ENCODE results near the gene GABRR3.
A peak's percentile ranks its signal among the peaks of the same experiment; 100 is the strongest.

GABRR3 gene

DNA sequence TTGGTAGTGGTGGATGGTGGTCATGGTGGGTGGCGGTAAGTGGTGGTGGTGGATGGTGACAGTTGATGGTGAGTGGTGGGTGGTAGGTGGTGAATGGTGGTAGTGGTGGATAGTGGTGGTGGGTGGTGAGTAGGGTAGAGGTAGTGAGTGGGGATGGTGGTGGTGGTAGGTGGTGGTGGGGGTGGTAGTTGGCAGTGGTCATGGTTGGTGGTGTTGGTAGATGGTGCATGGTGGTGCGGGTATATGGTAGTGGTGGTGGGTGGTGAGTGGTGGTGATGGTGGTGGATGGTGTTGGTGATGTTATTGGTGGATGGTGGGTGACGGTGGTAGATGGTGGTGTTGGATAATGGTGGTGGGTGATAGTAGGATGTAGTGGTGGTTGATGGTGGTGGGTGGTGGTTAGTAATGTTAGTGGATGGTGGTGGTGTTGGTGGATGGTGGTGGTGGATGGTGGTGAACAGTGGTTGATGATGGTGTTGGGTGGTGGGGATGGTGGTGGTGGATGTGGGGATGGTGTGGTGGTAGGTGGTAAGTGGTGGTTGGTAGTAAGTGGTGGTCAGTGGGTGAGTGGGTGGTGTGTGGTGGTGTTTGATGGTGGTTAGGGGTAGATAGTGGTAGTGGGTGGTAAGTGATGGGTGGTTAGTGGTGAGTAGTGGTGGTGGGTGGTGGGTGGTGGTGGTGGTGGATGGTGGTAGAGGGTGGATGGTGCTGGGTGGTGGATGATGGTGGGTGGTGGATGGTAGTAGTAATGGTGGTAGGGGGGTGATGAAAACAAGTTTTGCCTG lies 46.1 kb downstream of the GABRR3 start:
- DNase-seq (ENCODE audit: low spot score), result no peak

DNA sequence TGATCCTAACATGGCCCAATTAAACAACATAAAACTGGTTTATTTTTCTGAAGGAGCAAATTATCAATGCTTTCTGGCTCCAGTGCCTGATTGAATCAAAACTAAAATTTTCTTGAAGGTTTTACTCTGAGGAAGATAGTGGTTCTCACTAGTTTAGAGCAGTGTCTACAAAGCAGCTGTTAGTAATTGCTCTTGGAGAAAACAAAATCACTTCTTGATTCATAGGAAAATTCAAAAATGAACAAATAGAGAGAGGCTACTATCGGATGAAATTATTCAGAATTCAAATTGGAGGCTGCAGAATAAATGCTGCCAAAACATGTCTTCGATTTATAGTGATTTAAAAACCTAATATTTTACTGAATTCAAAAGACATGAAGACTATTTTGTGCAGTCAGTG lies 47.8 kb downstream of the GABRR3 start:
- DNase-seq (ENCODE audit: low spot score), result no peak

DNA sequence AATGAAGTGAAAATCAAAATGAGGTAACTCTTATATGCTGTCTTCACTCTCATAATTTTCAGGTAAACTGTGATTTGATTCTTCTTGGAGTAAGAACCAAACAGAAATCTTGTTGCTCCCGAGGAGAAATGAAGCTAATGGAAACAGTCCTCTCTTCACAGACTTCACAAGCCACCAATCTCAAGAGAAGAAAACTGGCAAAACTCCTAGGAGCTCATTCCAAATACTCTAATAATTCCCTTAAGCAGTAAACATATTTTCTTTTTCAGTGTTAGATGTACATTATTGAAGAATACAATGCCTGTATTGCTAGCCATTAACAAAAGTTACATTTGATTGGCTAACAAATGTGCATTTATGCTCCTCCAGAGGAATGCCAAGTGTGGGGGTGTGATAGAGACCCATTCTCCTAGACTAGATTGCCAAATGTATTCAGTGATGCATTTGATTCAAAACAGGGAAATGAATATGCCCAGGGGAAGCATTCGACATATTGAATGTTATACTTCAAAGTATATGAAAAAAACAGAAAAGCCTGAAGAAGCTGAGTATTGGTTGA lies 51.1 kb downstream of the GABRR3 start:
- no peak for DNase-seq (ENCODE audit: low spot score)

DNA sequence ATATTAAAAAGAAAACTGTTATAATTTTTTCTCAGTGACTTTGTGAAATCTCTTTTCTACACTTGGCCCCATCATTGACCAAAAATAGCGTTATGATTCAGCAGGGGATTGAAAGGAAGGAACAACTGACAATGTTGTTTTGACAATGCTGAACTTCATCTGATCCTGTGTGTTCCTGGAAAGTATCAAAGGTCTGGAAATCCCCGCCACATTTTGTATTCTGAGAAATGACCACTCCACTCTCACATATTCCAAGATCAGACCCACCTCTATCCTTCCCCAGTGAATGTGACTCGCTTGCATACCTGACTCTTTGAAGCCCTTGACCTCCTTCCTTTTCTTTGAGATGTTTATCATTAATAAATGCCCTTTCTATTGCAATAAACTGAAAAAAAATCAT lies 53.2 kb downstream of the GABRR3 start:
- DNase-seq (ENCODE audit: low spot score), result no peak

DNA sequence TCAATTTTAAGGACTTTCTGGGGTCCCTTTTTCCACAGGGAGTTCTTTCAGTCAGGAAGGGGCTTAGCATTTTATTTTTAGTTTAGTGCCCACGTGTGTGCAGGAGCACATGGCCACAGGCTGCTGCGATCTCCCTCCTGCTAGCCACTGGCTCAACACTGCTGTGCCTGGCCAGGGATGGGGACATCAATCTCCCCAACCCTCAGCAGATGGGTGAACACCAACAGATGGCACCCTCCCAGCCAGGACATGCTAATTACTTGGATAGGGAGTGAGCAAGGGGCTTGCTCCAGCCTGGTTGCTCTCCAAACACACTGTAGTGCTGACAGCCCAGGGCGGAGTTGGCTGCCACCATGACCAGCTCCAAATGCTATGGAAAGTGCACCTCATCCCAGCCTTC lies 55.5 kb downstream of the GABRR3 start:
- peak; percentile 62 for DNase-seq (ENCODE audit: low spot score)

DNA sequence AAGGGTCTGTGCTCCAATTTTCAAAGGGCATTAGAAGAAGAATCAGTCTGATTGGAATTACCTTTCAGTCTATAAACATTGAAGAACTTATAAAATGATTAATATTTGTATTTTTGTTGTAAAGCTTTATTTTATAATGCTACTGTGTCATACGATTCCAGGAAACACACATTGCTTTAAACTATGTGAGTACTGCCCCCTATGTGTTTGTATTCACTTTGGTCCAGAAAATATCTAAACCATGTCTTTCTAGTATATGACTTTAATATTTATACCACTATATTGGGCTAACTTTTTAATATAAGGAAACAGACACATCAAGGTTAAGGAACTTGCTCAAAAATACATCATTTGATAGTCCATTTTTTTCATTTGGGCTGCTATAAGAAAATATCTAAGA lies 59.6 kb downstream of the GABRR3 start:
- DNase-seq (ENCODE audit: low spot score), result no peak

DNA sequence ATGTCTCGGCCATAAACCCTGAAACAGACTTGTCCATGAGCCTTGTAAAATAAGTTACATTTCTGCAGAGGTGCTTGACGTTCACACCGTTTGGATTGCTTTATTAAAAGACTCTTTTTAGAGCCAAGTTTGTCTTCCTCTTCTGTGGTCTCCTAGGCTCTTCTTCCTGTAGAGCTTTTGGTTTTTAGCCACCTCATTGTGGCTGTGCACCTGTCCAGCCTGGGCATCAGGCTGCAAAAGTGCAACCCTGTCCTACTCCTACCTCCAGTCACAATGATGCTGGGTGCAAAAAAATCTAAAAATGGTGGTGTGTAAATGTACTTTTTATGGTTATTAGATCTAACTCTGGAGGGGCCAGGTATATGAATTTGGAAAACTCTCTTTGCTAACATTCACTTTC lies 60.1 kb downstream of the GABRR3 start:
- no peak for DNase-seq (ENCODE audit: low spot score)

DNA sequence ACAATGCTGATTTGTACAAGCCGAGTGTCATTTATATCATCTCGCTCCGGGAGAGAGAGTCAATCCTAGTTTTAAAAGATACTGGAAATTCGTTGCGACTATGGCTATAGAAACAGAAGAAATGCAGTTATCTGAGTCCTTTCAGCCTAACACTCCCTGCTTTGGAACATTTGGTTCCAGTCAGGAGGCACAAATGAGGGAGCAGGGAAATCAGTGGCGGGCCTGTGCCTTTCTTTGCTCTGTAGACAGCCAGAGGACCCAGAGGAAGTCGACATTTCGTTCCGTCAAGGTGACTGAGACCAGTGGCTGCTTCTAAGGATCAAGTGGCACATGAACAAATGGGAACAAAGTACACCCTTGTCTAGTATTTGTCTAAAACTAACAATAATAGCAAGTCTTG lies 62.1 kb downstream of the GABRR3 start:
- no peak for DNase-seq (ENCODE audit: low spot score)

DNA sequence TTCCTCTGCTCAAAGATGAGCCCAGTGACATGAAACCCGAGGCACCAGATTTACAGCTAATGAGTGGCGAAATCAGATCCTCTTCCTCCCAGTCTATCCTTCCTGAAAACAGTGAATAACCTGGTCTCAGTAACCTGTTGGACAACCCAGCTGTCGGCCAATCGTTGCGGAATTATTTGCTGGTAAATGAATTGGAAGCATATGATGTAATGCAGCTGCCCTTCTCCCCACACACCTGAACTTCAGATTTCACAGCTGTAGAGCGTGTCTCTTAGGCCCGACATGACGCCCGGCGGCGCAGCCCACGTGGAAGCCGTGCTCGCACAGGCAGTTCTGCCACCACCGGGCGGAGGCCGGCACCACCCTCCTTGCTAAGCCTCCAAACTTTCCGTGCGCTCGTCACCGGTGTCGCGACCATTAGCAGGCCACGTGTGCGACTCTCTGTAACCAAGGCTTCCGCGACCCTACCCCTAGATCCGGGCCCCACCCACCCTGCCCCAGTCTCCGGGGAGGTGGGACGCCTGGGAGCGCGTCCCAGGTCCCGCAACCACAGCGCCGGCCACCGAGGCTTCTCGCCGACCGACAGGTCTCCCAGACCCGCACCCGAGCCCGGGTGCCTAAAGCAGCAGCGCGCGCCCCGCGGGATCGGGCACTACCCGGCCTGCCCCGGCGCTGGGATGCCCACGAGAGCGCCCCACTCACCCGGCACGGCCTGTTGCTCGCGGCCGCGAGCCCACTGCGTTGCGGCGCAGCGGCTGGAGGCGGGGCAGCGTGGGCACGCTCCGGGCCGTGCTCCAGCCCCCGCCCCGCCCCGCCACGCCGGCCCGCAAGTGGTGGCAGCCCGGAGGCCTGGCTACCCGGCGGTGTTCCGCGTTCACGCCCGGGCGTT lies 63.2 kb downstream of the GABRR3 start, which contains the start of gene RIOX2:
RIOX2 (minus strand) TSS at position 753 of the 889 bp plus-strand sequence. CDS start 4,838 bp downstream, outside the sequence.
- DNase-seq (ENCODE audit: low spot score), result peak; percentile 94

DNA sequence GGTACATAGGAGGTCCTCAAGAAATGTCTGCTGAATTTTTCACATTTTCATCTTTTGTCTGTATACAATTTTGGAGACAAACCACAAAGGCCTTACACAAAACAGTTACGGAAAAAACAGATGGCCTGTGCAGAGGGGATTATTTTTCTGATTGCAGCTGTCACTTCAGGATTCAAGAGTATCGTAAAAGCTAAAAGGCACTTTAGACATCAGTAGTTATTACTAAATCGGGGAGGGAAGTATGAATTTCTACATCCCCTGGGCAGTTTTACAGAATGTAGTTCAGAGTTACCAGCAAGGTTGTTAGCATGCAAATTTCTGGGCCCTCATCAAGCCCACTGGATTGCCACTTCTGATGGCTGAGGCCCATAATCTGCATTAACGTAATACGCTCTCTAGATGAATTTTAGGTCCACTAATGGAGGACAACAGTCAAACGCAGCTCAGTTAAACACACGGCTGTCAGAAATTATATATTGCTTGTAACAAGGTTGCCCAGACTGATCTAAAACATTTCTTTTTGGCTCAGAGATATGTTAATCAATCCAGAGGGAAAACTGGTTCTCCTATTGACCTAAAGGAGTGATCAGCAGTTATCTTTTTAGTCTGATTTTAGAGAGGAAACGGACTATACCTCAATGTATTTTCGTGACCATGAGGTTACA lies 64.0 kb downstream of the GABRR3 start:
- no peak for DNase-seq (ENCODE audit: low spot score)

DNA sequence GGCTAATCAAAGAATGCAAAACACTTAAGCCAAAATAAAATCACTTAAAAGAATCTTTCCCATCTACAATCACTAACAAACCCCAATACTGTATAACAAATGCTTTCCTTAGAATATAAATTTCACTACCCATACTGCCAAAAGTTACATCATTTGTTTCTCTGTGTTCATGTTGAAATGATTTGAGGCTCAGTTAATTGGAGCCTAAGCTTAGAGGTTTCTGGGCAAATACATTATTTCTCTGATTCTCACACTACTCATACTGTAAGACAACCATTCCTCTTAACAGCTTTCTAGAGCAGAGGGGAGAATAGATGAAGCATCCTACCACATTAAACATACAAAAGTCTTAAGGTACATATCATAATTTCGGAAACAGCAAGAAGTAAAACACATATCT lies 65.0 kb downstream of the GABRR3 start:
- no peak for DNase-seq (ENCODE audit: low spot score)

DNA sequence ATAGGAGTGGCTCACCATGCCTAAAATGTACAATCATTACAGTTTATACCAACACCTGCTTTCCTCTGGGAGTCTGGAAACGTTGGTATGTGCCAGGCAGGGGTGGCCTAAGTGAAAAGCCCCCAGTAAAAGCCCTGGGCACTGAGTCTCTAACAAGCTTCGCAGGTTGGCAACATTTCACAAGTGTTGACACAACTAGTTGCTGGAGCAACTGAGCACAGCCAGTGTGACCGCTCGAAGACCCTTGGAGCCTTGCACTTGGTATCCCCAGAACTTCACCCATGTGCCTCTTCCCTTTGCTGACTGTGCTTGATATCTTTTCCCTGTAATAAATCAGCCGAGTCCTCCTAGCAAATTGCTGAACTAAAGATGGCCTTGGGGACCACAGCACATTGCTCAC lies 65.6 kb downstream of the GABRR3 start:
- no peak for DNase-seq (ENCODE audit: low spot score)

DNA sequence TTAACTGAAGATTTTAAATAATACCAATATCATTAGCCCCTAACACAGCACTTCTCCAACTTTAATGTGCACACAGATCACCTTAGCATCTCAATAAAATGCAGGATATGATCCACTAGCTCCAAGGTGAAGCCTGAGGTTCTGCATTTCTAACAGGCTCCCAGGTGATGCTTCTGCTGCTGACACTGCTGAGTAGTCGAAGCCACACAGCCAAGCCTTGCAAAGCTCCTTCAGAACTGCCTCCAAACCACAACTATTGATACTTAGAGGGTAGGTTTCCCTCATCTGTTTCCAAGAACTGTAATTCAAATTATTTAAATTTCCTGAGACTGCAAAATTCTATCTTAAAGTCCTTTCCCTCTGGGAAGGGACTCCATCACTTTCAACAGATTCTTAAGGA lies 66.7 kb downstream of the GABRR3 start:
- no peak for DNase-seq (ENCODE audit: low spot score)

DNA sequence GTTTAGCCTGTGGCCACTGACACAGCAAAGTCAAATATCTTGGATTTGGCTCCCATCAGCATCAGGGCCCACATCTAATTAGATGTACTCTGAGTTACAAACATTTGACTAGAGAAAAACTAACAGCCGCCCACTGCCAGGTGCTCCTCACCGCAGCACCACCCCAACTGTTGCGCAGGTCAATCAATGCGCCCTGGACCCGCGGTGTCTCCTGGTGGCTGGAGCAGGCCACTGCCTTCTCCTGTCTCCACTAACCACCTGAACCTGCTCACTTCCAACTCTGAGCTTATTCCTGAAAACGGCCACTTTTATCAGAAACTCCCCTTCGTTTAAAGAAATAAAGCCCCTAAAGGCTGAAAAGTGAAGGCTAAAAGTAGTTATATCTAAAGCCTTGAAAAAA lies 67.1 kb downstream of the GABRR3 start:
- DNase-seq (ENCODE audit: low spot score), result no peak

DNA sequence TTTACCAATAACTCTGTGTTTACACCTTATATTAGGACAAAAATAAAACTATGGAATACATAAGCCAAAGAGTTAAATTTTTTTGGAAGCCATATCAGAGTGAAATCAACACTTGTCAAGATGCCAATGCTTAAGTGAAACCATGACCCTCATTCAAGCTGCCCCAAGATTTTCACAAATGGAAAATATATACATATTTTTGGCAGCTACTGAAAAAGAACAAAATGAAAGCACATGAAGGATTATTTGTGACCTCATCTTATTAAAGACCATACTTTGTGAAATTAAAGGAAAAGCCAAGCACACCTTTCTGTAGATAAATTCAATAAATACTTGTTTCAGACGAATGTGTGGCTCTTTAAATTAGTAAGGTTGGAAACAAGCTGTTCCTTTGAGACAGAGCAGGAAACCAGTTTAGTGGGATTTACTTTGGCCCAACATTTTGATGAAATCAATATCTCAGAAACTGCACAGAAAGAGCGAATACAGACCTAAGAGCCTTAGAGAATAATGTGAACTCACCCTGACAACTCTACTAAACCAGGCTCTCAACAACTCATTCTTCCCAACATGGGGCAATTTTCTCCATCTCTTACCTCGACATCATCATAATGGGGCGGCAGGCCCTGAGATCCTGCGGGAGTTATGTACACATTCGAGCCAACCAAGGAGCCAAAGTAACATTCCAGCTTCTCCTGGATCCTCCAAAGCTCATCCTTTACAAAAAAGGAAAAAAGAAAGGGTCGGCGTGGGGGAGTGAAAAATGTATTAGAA lies 73.9 kb downstream of the GABRR3 start:
- DNase-seq (ENCODE audit: low spot score), result no peak

DNA sequence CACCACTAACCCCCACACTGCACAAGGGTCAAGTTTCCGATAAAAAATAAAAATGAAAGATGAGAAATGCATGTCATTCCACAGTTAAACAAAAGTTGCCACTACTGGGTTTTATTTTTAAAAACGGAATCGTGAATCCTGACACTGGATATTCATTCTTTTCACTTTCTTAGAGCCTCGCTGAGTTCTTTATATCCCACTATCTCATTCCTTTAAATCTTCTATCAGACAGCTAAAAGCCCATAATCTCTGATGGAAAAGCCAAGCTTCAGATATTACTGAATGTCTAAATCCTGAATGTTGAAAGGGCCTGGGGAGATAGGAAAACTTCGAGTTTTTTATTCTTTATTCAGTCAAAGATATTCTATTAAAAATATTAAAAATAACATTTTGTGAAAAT lies 74.6 kb downstream of the GABRR3 start:
- no peak for DNase-seq (ENCODE audit: low spot score)

DNA sequence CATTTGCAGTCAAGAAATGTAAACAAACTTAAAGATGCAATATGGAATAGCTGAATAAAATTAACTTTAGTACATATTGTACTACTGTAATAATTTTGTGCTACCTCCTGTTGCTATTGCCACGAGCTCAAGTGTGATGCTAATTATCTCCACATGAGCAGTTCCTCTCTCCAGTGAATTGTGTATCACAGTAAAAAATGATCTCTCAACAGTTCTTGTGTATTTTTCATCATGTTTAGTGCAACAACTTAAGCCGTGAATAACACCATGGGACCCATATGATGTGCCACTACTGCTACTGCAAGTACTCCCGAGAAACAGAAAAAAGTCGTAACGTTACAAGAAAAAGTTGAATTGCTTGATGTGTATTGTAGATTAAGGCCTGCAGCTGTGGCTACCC lies 75.2 kb downstream of the GABRR3 start:
- DNase-seq (ENCODE audit: low spot score), result no peak

DNA sequence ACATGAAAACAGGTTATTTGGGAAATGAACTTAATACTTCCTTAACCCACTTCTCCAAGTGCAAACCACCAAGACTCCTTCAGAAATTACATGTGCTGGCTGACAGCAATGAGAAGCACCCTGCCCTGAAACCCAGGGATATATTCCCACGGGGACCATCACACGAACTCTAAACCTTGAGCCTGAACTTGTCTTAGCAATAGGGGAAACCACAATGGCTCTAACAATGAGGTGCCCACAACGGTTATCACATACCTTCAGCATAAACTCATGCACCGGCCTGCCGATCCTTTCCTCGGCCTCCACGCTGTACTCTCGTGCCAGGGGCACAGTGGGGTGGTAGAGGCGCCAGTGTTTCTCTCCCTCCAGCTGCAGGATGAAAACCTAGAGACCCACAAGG lies 76.3 kb downstream of the GABRR3 start:
- DNase-seq (ENCODE audit: low spot score), result no peak

DNA sequence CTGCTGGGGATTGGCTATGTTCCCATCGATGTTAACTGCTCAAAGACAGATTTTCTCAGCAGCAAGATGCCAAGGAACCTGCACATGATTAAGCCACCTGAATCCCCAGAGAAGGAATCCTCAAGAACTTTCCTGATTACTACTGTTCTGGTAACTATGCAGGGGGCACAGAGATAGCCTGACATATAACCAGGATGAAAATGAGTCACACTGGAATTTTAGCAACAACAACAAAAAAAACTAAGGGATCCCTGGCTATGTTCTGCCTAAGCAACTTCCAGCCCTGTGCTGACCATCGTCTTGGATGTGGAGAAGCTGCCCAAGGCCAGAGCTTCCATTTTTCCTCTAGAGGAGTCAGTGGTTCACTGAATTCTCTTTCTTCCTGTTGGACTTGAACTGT lies 76.7 kb downstream of the GABRR3 start:
- DNase-seq (ENCODE audit: low spot score), result no peak

DNA sequence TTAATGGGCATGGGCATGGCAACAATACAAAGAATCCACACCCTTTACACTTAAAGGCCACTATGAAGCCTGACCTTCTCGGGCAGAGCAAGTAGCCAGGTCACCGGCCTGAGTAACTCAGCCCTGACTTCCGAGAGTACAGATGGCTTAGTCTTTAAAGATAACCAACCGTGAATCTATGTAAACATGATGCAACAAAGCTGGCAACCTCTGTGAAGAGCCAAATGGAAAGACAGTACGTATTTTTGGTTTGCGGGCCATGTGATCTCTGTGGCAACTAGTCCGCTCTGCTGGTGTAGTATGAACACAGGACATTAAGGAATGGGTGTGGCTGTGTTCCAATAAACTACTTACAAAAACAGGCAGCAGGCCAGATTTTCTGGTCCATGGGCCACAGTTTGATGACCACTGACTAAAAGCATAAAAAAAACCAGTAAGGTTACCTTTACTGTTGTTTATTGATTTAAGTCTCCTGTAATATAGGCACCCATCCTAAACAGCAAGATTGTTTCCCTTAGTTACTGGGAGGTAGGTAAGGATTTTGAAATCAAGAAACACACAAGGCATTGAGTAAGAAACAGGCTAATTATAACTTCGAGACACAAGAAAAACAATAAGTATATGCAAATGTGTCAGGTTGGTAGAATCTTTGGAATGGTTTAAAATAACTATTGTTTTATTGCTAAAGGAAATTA lies 77.4 kb downstream of the GABRR3 start:
- no peak for DNase-seq (ENCODE audit: low spot score)

DNA sequence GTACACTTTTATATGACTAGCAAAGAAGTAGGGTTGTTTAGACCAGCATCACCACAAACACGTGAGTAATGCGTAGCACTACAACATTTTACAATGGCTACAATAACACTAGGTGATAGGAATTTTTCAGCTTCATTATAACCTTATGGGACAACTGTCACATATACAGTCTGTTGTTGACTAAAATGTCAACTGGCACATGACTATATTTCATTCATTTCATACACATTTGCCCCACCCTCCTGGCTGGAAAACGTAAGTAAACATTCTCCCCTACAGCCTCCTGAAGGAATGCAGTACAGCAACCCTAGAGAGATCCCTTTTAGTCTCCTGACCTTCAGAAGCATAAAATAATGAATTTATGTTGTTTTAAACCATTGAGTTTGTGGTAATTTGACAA lies 79.1 kb downstream of the GABRR3 start:
- no peak for DNase-seq (ENCODE audit: low spot score)
